Kidney (tissue), 14 donors: ENCODE data around the gene BBS1. TPM values are rescaled to one million over a fixed set of nuclear protein-coding genes. Genes with fewer than 3 reads are reported as not detected.

Source experiments
- DNase-seq, 5 donors: peaks; one replicate each; pipeline ENCODE4 v3.0.0-alpha.2; 2013 to 2020
- FAIRE-seq: peaks from 2 replicates; lab custom pipeline; 2012; peaks lifted over from hg19 to GRCh38; lab: Jason Lieb, UNC
- H3K27ac ChIP-seq, 2 donors: one replicate each; pipeline ENCODE4 v1.7.0; 2013; ENCODE audit warnings: low read depth in 2 of 2, low read length in 2 of 2, inconsistent platforms in 1 of 2
- H3K27me3 ChIP-seq: one replicate; pipeline ENCODE4 v1.7.1; 2013; ENCODE audit warnings: low read length, inconsistent platforms; ENCODE audit not compliant: control insufficient read depth, insufficient read depth
- H3K36me3 ChIP-seq, 3 donors: one replicate each; pipeline versions ENCODE4 v1.7.0 to v1.7.1; 2013; ENCODE audit warnings: low read length in 3 of 3, control low read depth in 1 of 3, inconsistent platforms in 1 of 3; ENCODE audit not compliant: insufficient read depth in 3 of 3, control insufficient read depth in 2 of 3
- H3K4me1 ChIP-seq, 3 donors: one replicate each; pipeline versions ENCODE4 v1.7.0 to v1.7.1; 2013; ENCODE audit warnings: low read length in 3 of 3, inconsistent platforms in 1 of 3, low read depth in 1 of 3; ENCODE audit not compliant: control insufficient read depth in 2 of 3, insufficient read depth in 2 of 3
- H3K4me3 ChIP-seq, 3 donors: one replicate each; pipeline versions ENCODE4 v1.7.0 to v1.8.1; 2013; ENCODE audit warnings: low read length in 3 of 3, control low read depth in 1 of 3, inconsistent platforms in 1 of 3
- H3K9ac ChIP-seq, 3 donors: one replicate each; pipeline versions ENCODE4 v1.7.0 to v1.7.1; 2013; ENCODE audit warnings: low read length in 3 of 3, control low read depth in 1 of 3, inconsistent platforms in 1 of 3
- H3K9me3 ChIP-seq, 3 donors: one replicate each; pipeline versions ENCODE4 v1.7.0 to v1.7.1; 2013; ENCODE audit warnings: low read length in 3 of 3, control low read depth in 1 of 3, inconsistent platforms in 1 of 3; ENCODE audit not compliant: control insufficient read depth in 2 of 3, insufficient read depth in 1 of 3
- CTCF ChIP-seq: IDR thresholded peaks from 3 replicates; pipeline ENCODE4 v1.5.1; 2012; ENCODE audit warnings: mild to moderate bottlenecking, moderate library complexity, borderline replicate concordance; ENCODE audit not compliant: insufficient read depth; ENCODE audit errors: extremely low read depth
- intact Hi-C: fragments of 100-400 bp; cut with DNase I; formaldehyde crosslinking; loops from one replicate; pipeline ENCODE4 v1.11.1; 2022
- polyA plus RNA-seq: library from polyadenylated mRNA; stranded (reverse); fragments of 350-450 nt; fragmentation: Illumina TruSeq; extraction: RNeasy Lipid Tissue Mini Kit (QIAGEN cat#74804); gene quantifications from one replicate; pipeline ENCODE4 v1.2.3, GENCODE V29; 2014; ENCODE audit warnings: low read depth, low replicate concordance; ENCODE audit not compliant: insufficient read depth
- total RNA-seq: library from RNA; stranded (reverse); fragmentation: NEBNext Ultra II Directional; extraction: Animal tissue kit (Norgen Biotek cat#: 25700); gene quantifications from one replicate; pipeline ENCODE4 v1.2.1, GENCODE V29; 2021
- donor health status: control.
- donor health status: control.
- donor health status: control.
- donor health status: control.
- donor health status: control.
- donor health status: DM: yes; HTN: yes; CAD: no.
- donor health status: Normal renal cell carcinoma (clear cell type).

The BBS1 gene
- total and polyA plus RNA-seq, 2 donors from 2014 or later, result 30.1 to 85.4 TPM

GRCh38 chr11:66546368-66546965, 36.0 kb downstream of the BBS1 start, which contains the start of gene ACTN3:
Gene ACTN3 (plus strand): TSS chr11:66546903. CDS start chr11:66546938, 35 bp downstream.
- peaks cover 0 to 2% (median 0%) of the 10 kb centered on the region in 3 donors for H3K36me3 ChIP-seq
- peak within 1 kb of the TSS in 2 of 3 donors; percentile 67 to 69 for H3K9ac ChIP-seq
- FAIRE-seq (no peak), DNase-seq (peak in 3 of 5 donors; percentile 27 to 80 (median 71))
- H3K9me3 ChIP-seq, result no peaks in the 10 kb centered on the region
- no peak for TF ChIP-seq CTCF
- no peak within 1 kb of the TSS for H3K27ac ChIP-seq
- peaks cover 0 to 9% (median 4%) of the 10 kb centered on the region in 3 donors for H3K4me1 ChIP-seq
- no peaks in the 10 kb centered on the region for H3K27me3 ChIP-seq
- peak within 1 kb of the TSS; percentile 14 to 77 (median 69) for H3K4me3 ChIP-seq
- intact Hi-C loops, result no loop called here

- Histone ChIP-seq H3K9ac (no peak overlapping the region), H3K4me3 (no peak overlapping the region)
- intact Hi-C loops, result no loop called here
Measured at GRCh38 chr11:66546966-66547661, 36.7 kb downstream of the BBS1 start.

GRCh38 chr11:66547662-66548009, 37.2 kb downstream of the BBS1 start:
- Histone ChIP-seq H3K4me3 (no peak overlapping the region), H3K9ac (no peak overlapping the region), H3K36me3 (no peaks in the 10 kb centered on the region), H3K4me1 (peaks cover 0 to 9% (median 4%) of the 10 kb centered on the region in 3 donors), H3K27ac (no peak overlapping the region), H3K9me3 (no peaks in the 10 kb centered on the region), H3K27me3 (no peaks in the 10 kb centered on the region)
- no peak for TF ChIP-seq CTCF
- intact Hi-C loops, result no loop called here
- DNase-seq, result peak in 1 of 5 donors; percentile 55
- FAIRE-seq, result no peak

More at GRCh38 chr11:66546966-66547661, 36.7 kb downstream of the BBS1 start:
- Histone ChIP-seq H3K4me1 (peaks cover 0 to 9% (median 4%) of the 10 kb centered on the region in 3 donors), H3K9me3 (no peaks in the 10 kb centered on the region), H3K36me3 (peaks cover 0 to 2% (median 0%) of the 10 kb centered on the region in 3 donors), H3K27me3 (no peaks in the 10 kb centered on the region), H3K27ac (no peak overlapping the region)
- FAIRE-seq, result no peak
- TF ChIP-seq CTCF, result no peak
- DNase-seq, result peak in 1 of 5 donors; percentile 62
